ENCODE results near the gene PIGL. TPM values are rescaled to one million over a fixed set of nuclear protein-coding genes. Genes with fewer than 3 reads are reported as not detected.

Gene PIGL
- total and polyA plus RNA-seq, 2 donors (not counting 1 experiment from before 2014, with no cell fraction given) = 86.7 to 88.2 TPM

GRCh38 chr17:16313139-16314090, 96.4 kb downstream of the PIGL start:
- WGBS (ENCODE audit: insufficient coverage) = 84% methylated on average over 5 of the region's 7 CpGs
- CTCF ChIA-PET = interaction anchor here (0.8 kb wide), 1 partner anchor 8 kb away, joined by 3 read pairs; no protein-coding TSS in a partner anchor
- ATAC-seq (ENCODE audit: low read depth) (no peak), DNase-seq (no peak)
- H3K4me3 ChIP-seq (ENCODE audit: control extremely low read depth in 1 of 5, extremely low read depth in 1 of 5, insufficient read depth in 1 of 5, low read depth in 2 of 5, low read length in 4 of 5) = no peak overlapping the region
- intact Hi-C loops (cut with micrococcal nuclease) = no loop called here
- H3K36me3 ChIP-seq (replicated peaks in 1 of 2; ENCODE audit: control extremely low read depth in 1 of 2, control insufficient read depth in 1 of 2, extremely low read depth in 1 of 2, insufficient read depth in 2 of 2, low read length in 1 of 2) = peaks cover 0 to 20% of the 10 kb centered on the region in 2 experiments
- H3K4me2 ChIP-seq (replicated peaks; ENCODE audit: low read depth, low read length, poor library complexity, severe bottlenecking) = no peak overlapping the region
- no peak overlapping the region for H3K27ac Mint-ChIP-seq
- no peaks in the 10 kb centered on the region for H3K79me2 ChIP-seq (ENCODE audit: control insufficient read depth, insufficient read depth, low read length)
- no peak overlapping the region for H3K9ac ChIP-seq (ENCODE audit: low read length)
- no peaks in the 10 kb centered on the region for H3K27me3 Mint-ChIP-seq
- TF ChIP-seq CTCF (IDR thresholded peaks at IDR 0.05) (no peak), EZH2 (IDR thresholded peaks at IDR 0.05; ENCODE audit: borderline replicate concordance, insufficient read depth, low read depth, low read length, poor library complexity, severe bottlenecking) (no peak)
- H3K9me3 ChIP-seq (ENCODE audit: control extremely low read depth in 1 of 3, control insufficient read depth in 2 of 3, insufficient read depth in 1 of 3, low read length in 2 of 3) = no peaks in the 10 kb centered on the region
- POLR2A ChIA-PET = no interaction called here
- H3K4me3 Mint-ChIP-seq = no peak overlapping the region
- no peaks in the 10 kb centered on the region for H3K27me3 ChIP-seq (replicated peaks in 1 of 4; ENCODE audit: control extremely low read depth in 1 of 4, control insufficient read depth in 3 of 4, insufficient read depth in 4 of 4, low read length in 3 of 4)
- H3K4me1 Mint-ChIP-seq = no peaks in the 10 kb centered on the region
- no peak overlapping the region for H2AFZ ChIP-seq (ENCODE audit: insufficient read depth, low read depth, low read length, poor library complexity, severe bottlenecking)
- no peaks in the 10 kb centered on the region for H3K4me1 ChIP-seq (ENCODE audit: control insufficient read depth in 2 of 2, insufficient read depth in 2 of 2, low read length in 2 of 2)
- H3K27ac ChIP-seq (ENCODE audit: low read length in 2 of 2) = no peak overlapping the region
- no peaks in the 10 kb centered on the region for H3K9me3 Mint-ChIP-seq (ENCODE audit: insufficient read depth)
- H4K20me1 ChIP-seq (ENCODE audit: control insufficient read depth, insufficient read depth, low read length, poor library complexity, severe bottlenecking) = no peaks in the 10 kb centered on the region

- Histone ChIP-seq H3K27ac (ENCODE audit: low read length in 2 of 2) (no peak overlapping the region), H3K9me3 (ENCODE audit: control extremely low read depth in 1 of 3, control insufficient read depth in 2 of 3, insufficient read depth in 1 of 3, low read length in 2 of 3) (no peaks in the 10 kb centered on the region), H2AFZ (ENCODE audit: insufficient read depth, low read depth, low read length, poor library complexity, severe bottlenecking) (no peak overlapping the region), H3K79me2 (ENCODE audit: control insufficient read depth, insufficient read depth, low read length) (no peaks in the 10 kb centered on the region), H3K4me2 (replicated peaks; ENCODE audit: low read depth, low read length, poor library complexity, severe bottlenecking) (no peak overlapping the region), H4K20me1 (ENCODE audit: control insufficient read depth, insufficient read depth, low read length, poor library complexity, severe bottlenecking) (no peaks in the 10 kb centered on the region), H3K9ac (ENCODE audit: low read length) (no peak overlapping the region), H3K4me1 (ENCODE audit: control insufficient read depth in 2 of 2, insufficient read depth in 2 of 2, low read length in 2 of 2) (no peaks in the 10 kb centered on the region), H3K27me3 (replicated peaks in 1 of 4; ENCODE audit: control extremely low read depth in 1 of 4, control insufficient read depth in 3 of 4, insufficient read depth in 4 of 4, low read length in 3 of 4) (no peaks in the 10 kb centered on the region), H3K36me3 (replicated peaks in 1 of 2; ENCODE audit: control extremely low read depth in 1 of 2, control insufficient read depth in 1 of 2, extremely low read depth in 1 of 2, insufficient read depth in 2 of 2, low read length in 1 of 2) (peaks cover 0 to 20% of the 10 kb centered on the region in 2 experiments), H3K4me3 (ENCODE audit: control extremely low read depth in 1 of 5, extremely low read depth in 1 of 5, insufficient read depth in 1 of 5, low read depth in 2 of 5, low read length in 4 of 5) (no peak overlapping the region)
- ATAC-seq (ENCODE audit: low read depth) = no peak
- CTCF ChIA-PET = no interaction called here
- TF ChIP-seq CTCF (IDR thresholded peaks at IDR 0.05) = no peak
- TF ChIP-seq EZH2 (IDR thresholded peaks at IDR 0.05; ENCODE audit: borderline replicate concordance, insufficient read depth, low read depth, low read length, poor library complexity, severe bottlenecking) = no peak
- Mint-ChIP-seq H3K4me3 (no peak overlapping the region), H3K27ac (no peak overlapping the region), H3K4me1 (no peaks in the 10 kb centered on the region), H3K27me3 (no peaks in the 10 kb centered on the region), H3K9me3 (ENCODE audit: insufficient read depth) (no peaks in the 10 kb centered on the region)
- intact Hi-C loops (cut with micrococcal nuclease) = no loop called here
- POLR2A ChIA-PET = no interaction called here
- no peak for DNase-seq
Observed at GRCh38 chr17:16314189-16314588, 97.2 kb downstream of the PIGL start.

Measured in B cell (primary cell).